H9 (cell line): ENCODE results near the gene FAM53B. TPM values are rescaled to one million over a fixed set of nuclear protein-coding genes. Genes with fewer than 3 reads are reported as not detected.

ENCODE experiments used
- DNase-seq: peaks from one replicate; pipeline ENCODE4 v3.0.0-alpha.2; 2017
- H2AFZ ChIP-seq: one replicate; pipeline ENCODE4 v1.6.1; 2013; ENCODE audit warnings: mild to moderate bottlenecking, low read length, control low read depth, moderate library complexity
- H2AK5ac ChIP-seq: 2 replicates; pipeline ENCODE4 v1.6.1; 2013; ENCODE audit warnings: low read length, control low read depth, mixed read lengths; ENCODE audit not compliant: insufficient read length
- H2BK120ac ChIP-seq: one replicate; pipeline ENCODE4 v1.6.1; 2013; ENCODE audit warnings: low read depth, mild to moderate bottlenecking, low read length, control low read depth, inconsistent platforms; ENCODE audit not compliant: poor library complexity, severe bottlenecking
- H2BK12ac ChIP-seq: 2 replicates; pipeline ENCODE4 v1.6.1; 2013; ENCODE audit warnings: low read length, control low read depth, mixed read lengths, low read depth; ENCODE audit not compliant: insufficient read length
- H2BK15ac ChIP-seq: 2 replicates; pipeline ENCODE4 v1.6.1; 2013; ENCODE audit warnings: low read depth, low read length, control low read depth
- H2BK20ac ChIP-seq: one replicate; pipeline ENCODE4 v1.6.1; 2013; ENCODE audit warnings: low read depth, mild to moderate bottlenecking, low read length, control low read depth, inconsistent platforms; ENCODE audit not compliant: poor library complexity, severe bottlenecking
- H2BK5ac ChIP-seq: 2 replicates; pipeline ENCODE4 v1.6.1; 2013; ENCODE audit warnings: low read length, control low read depth, mixed read lengths; ENCODE audit not compliant: insufficient read length
- H3K14ac ChIP-seq: 2 replicates; pipeline ENCODE4 v1.6.1; 2013; ENCODE audit warnings: low read length, control low read depth; ENCODE audit not compliant: insufficient read depth
- H3K18ac ChIP-seq: 2 replicates; pipeline ENCODE4 v1.6.1; 2013; ENCODE audit warnings: low read depth, mild to moderate bottlenecking, mixed read lengths, low read length, control low read depth; ENCODE audit not compliant: insufficient read length
- H3K23ac ChIP-seq: 2 replicates; pipeline ENCODE4 v1.6.1; 2013; ENCODE audit warnings: low read length, control low read depth, mixed read lengths, low read depth; ENCODE audit not compliant: insufficient read length
- H3K23me2 ChIP-seq: 2 replicates; pipeline ENCODE4 v1.6.1; 2013; ENCODE audit warnings: low read depth, mild to moderate bottlenecking, mixed read lengths, low read length, control low read depth; ENCODE audit not compliant: insufficient read length, poor library complexity, severe bottlenecking
- H3K27ac ChIP-seq: 2 replicates; pipeline ENCODE4 v1.5.1; 2013; ENCODE audit warnings: low read length, control low read depth, mixed read lengths, low read depth; ENCODE audit not compliant: insufficient read length
- H3K27me3 ChIP-seq: 2 replicates; pipeline ENCODE4 v1.6.1; 2013; ENCODE audit warnings: low read length, control low read depth, inconsistent platforms; ENCODE audit not compliant: insufficient read depth
- H3K4ac ChIP-seq: 2 replicates; pipeline ENCODE4 v1.6.1; 2013; ENCODE audit warnings: low read depth, mild to moderate bottlenecking, control low read depth, inconsistent platforms, low read length, moderate library complexity
- H3K4me1 ChIP-seq: 2 replicates; pipeline ENCODE4 v1.6.1; 2013; ENCODE audit warnings: low read length, control low read depth, inconsistent platforms; ENCODE audit not compliant: insufficient read depth
- H3K4me2 ChIP-seq: 2 replicates; pipeline ENCODE4 v1.6.1; 2013; ENCODE audit warnings: low read length, control low read depth, mixed read lengths; ENCODE audit not compliant: insufficient read length, insufficient read depth
- H3K56ac ChIP-seq: 2 replicates; pipeline ENCODE4 v1.6.1; 2013; ENCODE audit warnings: low read depth, mild to moderate bottlenecking, mixed read lengths, low read length, control low read depth; ENCODE audit not compliant: insufficient read length
- H3K79me1 ChIP-seq: 2 replicates; pipeline ENCODE4 v1.6.1; 2013; ENCODE audit warnings: low read depth, mild to moderate bottlenecking, moderate library complexity, low read length, control low read depth, inconsistent platforms; ENCODE audit not compliant: insufficient read depth, poor library complexity, severe bottlenecking
- H3K79me2 ChIP-seq: 2 replicates; pipeline ENCODE4 v1.6.1; 2013; ENCODE audit warnings: low read length, control low read depth, inconsistent platforms; ENCODE audit not compliant: insufficient read depth
- H3K9ac ChIP-seq: 2 replicates; pipeline ENCODE4 v1.6.1; 2013; ENCODE audit warnings: low read length, control low read depth, mixed read lengths; ENCODE audit not compliant: insufficient read length; ENCODE audit errors: extremely low read depth
- H3K9me3 ChIP-seq: one replicate; pipeline ENCODE4 v1.6.1; 2013; ENCODE audit warnings: low read depth, low read length, inconsistent platforms; ENCODE audit not compliant: control insufficient read depth
- H3T11ph ChIP-seq: one replicate; pipeline ENCODE4 v1.6.1; 2013; ENCODE audit warnings: mild to moderate bottlenecking, low read length, control low read depth, inconsistent platforms
- H4K20me1 ChIP-seq: one replicate; pipeline ENCODE4 v1.6.1; 2013; ENCODE audit not compliant: control insufficient read depth, insufficient read length, insufficient read depth
- H4K5ac ChIP-seq: 2 replicates; pipeline ENCODE4 v1.6.1; 2013; ENCODE audit warnings: low read depth, mild to moderate bottlenecking, mixed read lengths, low read length, control low read depth; ENCODE audit not compliant: insufficient read length
- H4K8ac ChIP-seq: replicated peaks from 2 replicates; pipeline ENCODE4 v1.6.1; 2013; ENCODE audit warnings: low read length, control low read depth, mixed read lengths, low read depth; ENCODE audit not compliant: insufficient read length
- H4K91ac ChIP-seq: 2 replicates; pipeline ENCODE4 v1.6.1; 2013; ENCODE audit warnings: low read depth, mild to moderate bottlenecking, moderate library complexity, mixed read lengths, low read length, control low read depth; ENCODE audit not compliant: insufficient read length
- H3K27ac Mint-ChIP-seq, 3 experiments: 2 replicates in 2 of 3; 3 replicates in 1 of 3; pipeline ENCODE4 v1.8.0; 2020 to 2021; ENCODE audit warnings: mixed read lengths in 3 of 3, mild to moderate bottlenecking in 1 of 3, moderate library complexity in 1 of 3
- H3K27me3 Mint-ChIP-seq: 2 replicates; pipeline ENCODE4 v1.8.0; 2021; ENCODE audit warnings: low read depth, mild to moderate bottlenecking, moderate library complexity, mixed read lengths
- H3K36me3 Mint-ChIP-seq, 3 experiments: 2 replicates in 2 of 3; 3 replicates in 1 of 3; pipeline ENCODE4 v1.8.0; 2020 to 2021; ENCODE audit warnings: low read depth in 3 of 3, mixed read lengths in 3 of 3; ENCODE audit not compliant: insufficient read depth in 1 of 3
- H3K4me1 Mint-ChIP-seq, 2 experiments: 2 replicates each; pipeline ENCODE4 v1.8.0; 2020; ENCODE audit warnings: mixed read lengths in 2 of 2
- H3K4me3 Mint-ChIP-seq, 2 experiments: 2 replicates in 1 of 2; 3 replicates in 1 of 2; pipeline ENCODE4 v1.8.0; 2020 to 2021; ENCODE audit warnings: mild to moderate bottlenecking in 2 of 2, mixed read lengths in 2 of 2, moderate library complexity in 1 of 2
- H3K9me3 Mint-ChIP-seq, 2 experiments: 2 replicates in 1 of 2; 3 replicates in 1 of 2; pipeline ENCODE4 v1.8.0; 2020; ENCODE audit warnings: mild to moderate bottlenecking in 2 of 2, mixed read lengths in 2 of 2, moderate library complexity in 1 of 2
- WGBS: extraction: QIAGEN DNeasy Blood & Tissue Kit; methylation state at CpG from one replicate; pipeline ENCODE4 v1.1.7; 2013; ENCODE audit warnings: missing lambda C conversion rate, low lambda C conversion rate, mixed read lengths; ENCODE audit not compliant: insufficient read length; ENCODE audit errors: extremely low coverage; 5-methylcytosine and 5-hydroxymethylcytosine counted together
- total RNA-seq: library from RNA; stranded (reverse); gene quantifications from 2 replicates; pipeline ENCODE4 v1.2.1, GENCODE V29; 2021
- TF ChIP-seq, protein P1 (sequence below): fragments of 200-600 bp; sonication (generic); conservative IDR thresholded peaks from 3 replicates; pipeline ENCODE4 v1.8.0; 2021; ENCODE audit warnings: antibody characterized with exemption, mild to moderate bottlenecking

FAM53B gene
- total RNA-seq, 1 experiment from 2014 or later, result 11.5 TPM

DNA sequence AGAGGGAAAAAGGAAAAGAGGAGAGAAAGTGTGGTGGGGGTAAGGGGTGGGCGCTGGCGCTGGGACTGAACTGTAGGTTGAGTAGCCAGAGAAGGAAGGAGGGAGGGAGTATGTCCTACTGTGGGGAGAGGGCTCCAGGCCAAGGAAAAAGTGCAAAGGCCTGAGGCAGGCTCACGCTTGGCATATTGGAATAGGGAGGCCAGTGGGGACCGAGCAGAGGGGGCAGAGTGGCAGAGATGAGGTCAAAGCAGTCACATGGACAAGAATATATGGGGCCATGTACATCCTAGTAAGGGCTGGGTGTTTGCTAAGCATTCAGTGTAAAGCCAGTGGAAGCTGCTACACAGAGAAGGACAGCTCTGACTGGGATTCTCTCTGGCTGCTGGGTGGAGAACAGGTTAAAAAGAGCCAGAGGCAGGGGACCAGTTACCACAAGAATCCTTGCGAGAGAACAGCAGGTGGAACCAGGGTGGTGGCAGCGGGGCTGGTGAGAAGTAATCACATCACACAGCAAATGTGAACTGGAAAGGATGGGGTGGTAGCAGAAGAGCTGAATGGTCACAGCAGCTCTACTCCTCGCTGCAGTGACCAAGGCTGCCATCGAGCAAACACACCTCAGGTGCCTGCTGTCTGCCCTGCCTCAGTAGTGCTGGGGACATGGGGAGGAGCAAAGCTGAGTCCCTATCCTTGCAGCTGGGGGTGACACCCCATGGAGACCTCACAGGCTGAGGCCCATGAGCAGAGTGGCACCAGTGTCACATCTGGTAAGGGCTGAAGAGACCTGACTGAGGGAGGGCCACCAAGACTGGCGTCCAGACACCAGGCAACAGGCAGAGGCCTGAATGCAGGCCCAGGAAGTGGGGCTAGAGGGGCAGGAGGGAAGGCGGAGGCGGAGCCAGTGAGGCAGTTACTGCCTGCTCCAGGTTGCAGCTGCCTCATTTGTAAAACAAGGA is 39.5 kb downstream of the FAM53B start:
- peaks cover 8% of the 10 kb centered on the region; the same call in 1 of the 2 replicates for H3K4me1 ChIP-seq
- H2AK5ac ChIP-seq, result no peak overlapping the region
- H3K23ac ChIP-seq, result no peak overlapping the region
- no peak overlapping the region for H3K4ac ChIP-seq
- H3K4me3 Mint-ChIP-seq, result no peak overlapping the region; a peak in 1 of 5 replicates
- H3K9me3 ChIP-seq, result no peaks in the 10 kb centered on the region
- peak overlapping the region in 2 of 3 experiments; percentile 42 to 53; a peak in 2 of 7 replicates for H3K27ac Mint-ChIP-seq
- WGBS, result no CpG with 5 or more reads among the region's 11 CpGs
- no peaks in the 10 kb centered on the region for H3K27me3 Mint-ChIP-seq
- H3K79me2 ChIP-seq, result no peaks in the 10 kb centered on the region
- H2BK120ac ChIP-seq, result no peak overlapping the region
- H4K91ac ChIP-seq, result no peak overlapping the region
- no peak overlapping the region for H4K8ac ChIP-seq
- no peak overlapping the region for H3K27ac ChIP-seq
- no peak overlapping the region for H3K9ac ChIP-seq
- H2BK5ac ChIP-seq, result no peak overlapping the region
- TF ChIP-seq, protein P1, sequence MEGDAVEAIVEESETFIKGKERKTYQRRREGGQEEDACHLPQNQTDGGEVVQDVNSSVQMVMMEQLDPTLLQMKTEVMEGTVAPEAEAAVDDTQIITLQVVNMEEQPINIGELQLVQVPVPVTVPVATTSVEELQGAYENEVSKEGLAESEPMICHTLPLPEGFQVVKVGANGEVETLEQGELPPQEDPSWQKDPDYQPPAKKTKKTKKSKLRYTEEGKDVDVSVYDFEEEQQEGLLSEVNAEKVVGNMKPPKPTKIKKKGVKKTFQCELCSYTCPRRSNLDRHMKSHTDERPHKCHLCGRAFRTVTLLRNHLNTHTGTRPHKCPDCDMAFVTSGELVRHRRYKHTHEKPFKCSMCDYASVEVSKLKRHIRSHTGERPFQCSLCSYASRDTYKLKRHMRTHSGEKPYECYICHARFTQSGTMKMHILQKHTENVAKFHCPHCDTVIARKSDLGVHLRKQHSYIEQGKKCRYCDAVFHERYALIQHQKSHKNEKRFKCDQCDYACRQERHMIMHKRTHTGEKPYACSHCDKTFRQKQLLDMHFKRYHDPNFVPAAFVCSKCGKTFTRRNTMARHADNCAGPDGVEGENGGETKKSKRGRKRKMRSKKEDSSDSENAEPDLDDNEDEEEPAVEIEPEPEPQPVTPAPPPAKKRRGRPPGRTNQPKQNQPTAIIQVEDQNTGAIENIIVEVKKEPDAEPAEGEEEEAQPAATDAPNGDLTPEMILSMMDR, result no peak
- H2BK12ac ChIP-seq, result no peak overlapping the region
- H3K9me3 Mint-ChIP-seq, result no peaks in the 10 kb centered on the region
- no peaks in the 10 kb centered on the region for H4K20me1 ChIP-seq
- no peaks in the 10 kb centered on the region for H3K79me1 ChIP-seq
- H3K18ac ChIP-seq, result no peak overlapping the region
- H3T11ph ChIP-seq, result no peak overlapping the region
- no peak overlapping the region for H3K4me2 ChIP-seq
- H3K27me3 ChIP-seq, result no peaks in the 10 kb centered on the region
- H3K56ac ChIP-seq, result no peak overlapping the region
- DNase-seq, result peak; percentile 69
- H4K5ac ChIP-seq, result no peak overlapping the region
- no peak overlapping the region for H2BK20ac ChIP-seq
- H3K14ac ChIP-seq, result no peak overlapping the region
- H2AFZ ChIP-seq, result no peak overlapping the region
- H3K4me1 Mint-ChIP-seq, result peaks cover 26 to 34% of the 10 kb centered on the region in 2 experiments
- no peak overlapping the region for H2BK15ac ChIP-seq
- H3K23me2 ChIP-seq, result no peaks in the 10 kb centered on the region
- peaks cover 12 to 18% (median 13%) of the 10 kb centered on the region in 3 experiments; a peak in 6 of 7 replicates for H3K36me3 Mint-ChIP-seq
